Left kidney (tissue), 2 donors: ENCODE results near the gene CFAP100. TPM values are rescaled to one million over a fixed set of nuclear protein-coding genes. Genes with fewer than 3 reads are reported as not detected.

ENCODE experiments used
- DNase-seq: peaks from one replicate; pipeline ENCODE4 v3.0.0-alpha.2; 2013
- polyA plus RNA-seq: library from polyadenylated mRNA; unstranded; fragments of 120-200 nt; gene quantifications from one replicate; pipeline ENCODE4 v1.2.1, GENCODE V29; 2013; ENCODE audit not compliant: insufficient read length

Gene CFAP100
- polyA plus RNA-seq, 1 donor = 1.7 TPM

DNA sequence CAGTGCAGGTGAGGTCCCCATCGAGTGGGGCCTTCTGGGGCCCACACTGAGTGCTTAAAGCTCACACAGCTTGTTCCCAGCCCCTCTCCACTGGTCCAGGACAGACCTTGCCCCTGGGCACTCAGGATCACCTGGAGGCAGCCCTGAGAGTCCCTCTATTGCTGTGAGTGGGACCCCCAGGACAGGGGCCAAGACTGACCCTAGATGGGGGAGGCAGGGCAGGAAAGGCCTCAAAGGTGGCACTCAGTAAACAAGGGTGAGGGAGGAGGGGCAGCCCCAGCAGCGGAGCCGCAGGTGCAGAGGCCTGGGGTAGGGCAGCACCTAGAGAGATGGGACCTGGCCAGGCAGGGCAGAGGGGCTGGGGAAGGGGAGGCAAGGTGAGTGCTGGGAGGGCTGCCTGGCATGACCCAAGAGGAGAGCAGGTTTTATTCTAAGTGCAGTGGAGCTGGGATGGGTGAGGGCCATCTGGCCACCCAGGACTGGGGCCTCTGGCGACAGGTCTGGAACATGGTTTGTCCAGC, 27.9 kb downstream of the CFAP100 start:
- no peak for DNase-seq

GRCh38 chr3:126423191-126424038, 28.7 kb downstream of the CFAP100 start:
- no peak for DNase-seq

DNA sequence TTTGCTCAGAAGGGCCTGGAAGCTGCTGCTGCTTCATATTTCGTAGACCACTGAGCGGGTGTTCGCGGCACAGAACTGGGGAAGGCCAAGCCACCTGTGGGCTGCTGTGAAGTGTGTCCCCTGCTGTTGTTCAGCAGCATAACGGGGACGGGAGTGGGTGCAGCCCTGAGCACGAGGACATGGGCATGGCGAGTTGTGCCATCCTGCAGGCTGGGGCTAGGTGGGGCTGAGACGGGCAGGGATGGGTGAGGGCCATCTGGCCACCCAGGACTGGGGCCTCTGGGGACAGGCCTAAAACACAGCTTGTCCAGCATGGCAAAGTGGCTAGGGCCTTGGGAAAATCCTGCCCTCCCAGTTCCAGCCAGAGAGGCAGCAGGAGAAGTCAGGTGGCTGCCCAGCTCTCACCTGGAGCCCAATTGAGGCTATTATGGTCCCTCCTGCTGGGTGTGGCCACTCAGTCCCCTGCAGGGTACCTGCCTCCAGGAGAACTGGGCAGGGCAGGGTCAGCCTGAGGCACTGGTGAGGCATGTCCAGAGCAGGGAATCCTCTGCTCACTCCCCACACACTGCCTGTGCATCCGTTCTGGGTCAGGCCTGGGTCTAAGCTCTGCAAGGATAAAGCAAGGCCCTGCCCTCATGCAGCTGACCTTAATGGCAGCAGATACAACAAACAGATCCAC, 29.5 kb downstream of the CFAP100 start:
- no peak for DNase-seq

- DNase-seq = no peak
These were observed 30.0 kb downstream of the CFAP100 start for GRCh38 chr3:126424751-126425150.

GRCh38 chr3:126431103-126431534, 36.4 kb downstream of the CFAP100 start:
- no peak for DNase-seq

GRCh38 chr3:126432361-126433104, 37.8 kb downstream of the CFAP100 start:
- DNase-seq = no peak

- DNase-seq = no peak
These were observed 38.4 kb downstream of the CFAP100 start for GRCh38 chr3:126433105-126433430.

GRCh38 chr3:126433496-126434263, 39.0 kb downstream of the CFAP100 start:
- no peak for DNase-seq

DNA sequence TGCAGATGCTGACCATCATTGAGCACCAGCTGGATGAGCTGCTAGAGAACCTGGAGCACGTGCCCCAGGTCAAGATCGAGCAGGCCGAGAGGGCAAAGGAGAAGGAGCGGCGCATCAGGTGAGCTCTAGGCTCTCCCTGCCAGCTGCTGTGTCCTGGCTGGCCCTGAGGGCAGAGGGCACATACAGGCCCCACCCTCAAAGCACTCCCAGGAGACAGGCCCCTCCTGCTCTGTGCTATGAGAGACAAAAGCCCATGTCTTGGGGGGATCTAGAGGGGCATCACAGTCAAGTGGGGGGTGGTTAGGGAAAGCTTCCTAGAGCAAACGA, 39.5 kb downstream of the CFAP100 start:
- no peak for DNase-seq

DNA sequence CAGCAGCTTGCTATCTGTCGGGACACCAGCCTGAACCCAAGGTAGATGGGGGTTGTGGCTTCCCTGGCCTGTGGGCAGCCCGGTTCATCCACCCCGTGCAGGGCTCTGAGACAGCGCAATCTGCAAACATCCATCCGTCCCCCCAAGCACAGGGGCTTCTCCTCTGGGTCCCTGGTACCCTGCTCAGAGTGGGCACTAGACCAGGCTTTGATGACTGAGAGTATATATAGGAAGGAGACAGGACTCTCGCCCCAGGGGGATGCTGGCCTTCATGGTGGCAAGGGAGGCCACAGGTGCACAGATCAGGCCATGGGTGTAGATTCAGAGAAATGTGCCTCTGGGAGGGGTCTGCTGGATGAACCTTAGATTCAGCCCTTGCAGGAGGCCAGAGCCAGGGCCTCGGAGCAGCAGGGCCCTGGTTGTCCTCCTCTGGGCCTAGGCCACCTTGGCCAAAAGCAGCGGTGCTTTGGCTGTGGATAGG, 40.3 kb downstream of the CFAP100 start:
- no peak for DNase-seq

DNA sequence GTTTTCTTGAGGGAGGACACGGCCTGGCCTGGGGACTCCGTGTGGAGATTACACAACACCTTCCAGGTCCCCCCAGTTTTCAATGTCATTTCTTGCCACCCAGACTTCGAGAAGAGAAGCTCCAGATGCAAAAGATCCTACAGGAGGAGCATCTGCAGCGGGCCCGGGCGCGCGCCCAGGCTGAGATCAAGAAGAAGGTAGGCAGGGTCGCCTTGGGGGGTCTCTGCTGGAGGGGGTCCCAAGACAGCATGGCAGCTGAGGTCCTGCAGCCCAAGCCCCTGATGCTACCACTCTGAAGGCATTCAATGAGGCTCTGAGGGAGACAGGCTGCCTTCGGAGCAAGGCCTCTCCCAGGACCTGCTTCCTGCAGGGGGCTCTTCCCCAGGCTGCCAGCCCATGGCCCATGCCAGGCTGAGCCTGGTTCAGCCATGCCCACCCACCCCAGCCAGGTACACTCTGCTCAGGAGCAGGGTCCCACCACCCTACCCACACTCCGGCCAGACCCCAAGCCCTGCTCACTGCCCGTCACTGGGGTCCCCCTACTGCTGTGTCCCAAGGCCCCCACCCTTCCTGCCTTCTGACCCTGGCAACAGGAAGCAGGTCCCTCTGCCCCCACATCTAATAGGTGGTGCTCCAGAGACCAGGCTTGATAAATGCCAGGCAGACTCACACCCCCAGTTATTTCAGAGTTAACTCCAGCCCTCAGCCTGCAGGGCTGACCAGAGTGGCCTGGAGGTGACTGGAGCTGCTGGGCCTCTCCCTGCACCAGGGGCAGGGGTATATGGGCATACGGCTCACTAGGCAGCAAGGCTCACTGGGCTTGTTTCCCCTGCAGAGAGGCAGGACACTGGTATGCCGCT, 41.0 kb downstream of the CFAP100 start:
- DNase-seq = no peak

DNA sequence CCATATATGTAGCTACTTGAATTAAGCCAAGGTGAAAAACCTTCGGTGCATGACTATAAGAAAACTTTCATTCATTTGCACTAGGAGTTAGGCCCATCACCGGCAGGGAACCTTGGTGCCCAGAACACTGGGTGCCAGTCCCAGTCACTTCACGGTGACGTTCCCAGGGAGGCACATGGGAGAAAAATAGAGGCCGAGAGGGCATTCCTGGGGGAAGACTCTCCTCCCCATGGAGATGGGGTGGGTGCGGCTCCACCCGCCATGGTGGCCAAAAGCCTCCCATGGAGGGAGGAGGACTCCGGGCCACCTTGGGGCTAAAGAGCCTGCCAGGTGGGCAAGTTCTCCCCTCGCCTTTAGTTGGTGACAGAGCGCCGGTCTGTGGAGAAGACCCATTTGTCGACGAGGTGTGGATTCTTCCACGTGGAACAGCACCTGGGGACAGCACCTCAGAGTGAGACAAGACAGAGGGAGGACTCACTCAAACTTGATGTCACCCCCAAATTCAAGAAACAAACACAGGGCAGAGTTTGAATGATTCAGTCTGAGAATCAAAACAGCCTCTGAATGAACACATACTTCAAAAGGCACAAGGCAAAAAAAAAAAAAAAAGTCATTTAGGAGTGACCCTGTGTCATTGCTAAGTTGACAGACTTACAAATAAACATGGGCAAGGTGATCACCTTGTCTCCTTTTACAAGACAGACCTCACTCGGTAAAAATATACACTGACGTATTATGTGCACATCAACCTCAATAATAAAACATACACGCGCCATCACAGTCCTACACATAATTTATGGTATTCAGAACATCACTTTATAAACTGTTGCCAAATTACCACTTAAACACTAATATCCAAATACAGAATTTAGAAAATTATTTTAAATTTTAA, 42.4 kb downstream of the CFAP100 start:
- DNase-seq = no peak

GRCh38 chr3:126438186-126438585, 43.5 kb downstream of the CFAP100 start:
- DNase-seq = no peak

GRCh38 chr3:126438746-126439145, 44.0 kb downstream of the CFAP100 start:
- no peak for DNase-seq

- DNase-seq = no peak
These were observed 44.7 kb downstream of the CFAP100 start for GRCh38 chr3:126439346-126439967.

GRCh38 chr3:126439968-126440708, 45.4 kb downstream of the CFAP100 start:
- DNase-seq = no peak

DNA sequence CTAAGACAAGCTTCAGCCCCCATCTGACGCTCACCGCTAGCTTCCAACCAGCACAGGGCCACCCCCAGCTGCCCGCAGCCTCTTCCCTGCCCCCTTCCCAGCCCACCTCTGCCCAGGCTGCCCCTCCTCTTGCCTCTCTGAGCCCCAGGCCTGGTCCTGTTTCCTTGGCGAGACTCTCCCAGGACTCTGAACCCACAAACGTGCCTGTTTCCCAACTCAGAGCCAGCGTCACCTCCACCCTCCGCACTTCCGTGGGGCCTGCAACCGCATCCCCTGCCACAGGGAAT, 45.9 kb downstream of the CFAP100 start:
- no peak for DNase-seq

GRCh38 chr3:126441256-126441880, 46.7 kb downstream of the CFAP100 start:
- no peak for DNase-seq
